Measurements from ENCODE around the gene ISCU. TPM values are rescaled to one million over a fixed set of nuclear protein-coding genes. Genes with fewer than 3 reads are reported as not detected.

ISCU gene
- total RNA-seq, 6 experiments from 2014 or later = 36.7 to 81.8 (median 58.4) TPM

DNA sequence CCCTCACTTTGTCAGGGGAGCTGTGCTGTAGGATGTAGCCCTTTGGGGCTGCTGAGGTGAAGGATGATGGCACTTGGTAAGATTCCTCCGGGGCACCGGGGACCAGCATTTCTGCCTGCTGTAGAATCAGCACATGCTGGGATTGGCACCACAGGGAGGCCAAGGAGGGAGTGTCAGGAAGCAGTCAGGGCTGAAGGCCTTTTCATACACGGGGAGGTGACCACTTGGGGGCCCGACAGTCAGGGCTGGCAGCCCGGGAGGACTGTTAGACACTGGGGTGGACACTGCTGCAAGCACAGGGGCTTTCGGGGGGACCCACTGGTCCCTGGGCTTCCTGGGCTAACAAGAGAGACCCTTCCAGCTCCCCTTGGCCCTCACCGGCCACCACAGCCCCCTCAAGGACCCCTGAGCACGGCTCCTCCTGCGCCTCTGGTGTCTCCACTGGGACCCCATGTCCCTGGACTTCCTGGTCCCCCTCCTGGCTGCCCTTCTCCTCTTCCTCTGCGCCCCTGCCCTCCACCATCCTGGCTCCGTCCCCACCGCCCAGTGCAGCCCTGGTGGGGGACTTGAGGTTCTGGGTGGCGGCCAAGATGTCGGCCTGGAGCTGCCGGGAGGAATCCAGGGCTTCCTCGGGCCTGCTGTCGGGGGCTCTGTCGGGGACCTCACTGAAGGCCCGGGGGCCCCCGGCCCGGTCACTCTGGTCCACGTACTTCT is 29.0 kb downstream of the ISCU start:
- H3K9me3 ChIP-seq = no peaks in the 10 kb centered on the region
- H3K4me1 ChIP-seq = no peaks in the 10 kb centered on the region
- TF ChIP-seq, protein P1, sequence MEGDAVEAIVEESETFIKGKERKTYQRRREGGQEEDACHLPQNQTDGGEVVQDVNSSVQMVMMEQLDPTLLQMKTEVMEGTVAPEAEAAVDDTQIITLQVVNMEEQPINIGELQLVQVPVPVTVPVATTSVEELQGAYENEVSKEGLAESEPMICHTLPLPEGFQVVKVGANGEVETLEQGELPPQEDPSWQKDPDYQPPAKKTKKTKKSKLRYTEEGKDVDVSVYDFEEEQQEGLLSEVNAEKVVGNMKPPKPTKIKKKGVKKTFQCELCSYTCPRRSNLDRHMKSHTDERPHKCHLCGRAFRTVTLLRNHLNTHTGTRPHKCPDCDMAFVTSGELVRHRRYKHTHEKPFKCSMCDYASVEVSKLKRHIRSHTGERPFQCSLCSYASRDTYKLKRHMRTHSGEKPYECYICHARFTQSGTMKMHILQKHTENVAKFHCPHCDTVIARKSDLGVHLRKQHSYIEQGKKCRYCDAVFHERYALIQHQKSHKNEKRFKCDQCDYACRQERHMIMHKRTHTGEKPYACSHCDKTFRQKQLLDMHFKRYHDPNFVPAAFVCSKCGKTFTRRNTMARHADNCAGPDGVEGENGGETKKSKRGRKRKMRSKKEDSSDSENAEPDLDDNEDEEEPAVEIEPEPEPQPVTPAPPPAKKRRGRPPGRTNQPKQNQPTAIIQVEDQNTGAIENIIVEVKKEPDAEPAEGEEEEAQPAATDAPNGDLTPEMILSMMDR (IDR thresholded peaks at IDR 0.05) = no peak
- no peak for TF ChIP-seq POLR2A (IDR thresholded peaks at IDR 0.05)
- no peak overlapping the region for H3K4me3 ChIP-seq
- WGBS (ENCODE audit: insufficient coverage, low coverage, low lambda C conversion rate, missing lambda C conversion rate) = 40% methylated on average over 3 of the region's 22 CpGs
- no peak overlapping the region for H3K27ac ChIP-seq
- no peaks in the 10 kb centered on the region for H3K36me3 ChIP-seq
- intact Hi-C loops (cut with DNase I) = no loop called here
- ATAC-seq (no peak), DNase-seq (no peak)
- no peaks in the 10 kb centered on the region for H3K27me3 ChIP-seq

DNA sequence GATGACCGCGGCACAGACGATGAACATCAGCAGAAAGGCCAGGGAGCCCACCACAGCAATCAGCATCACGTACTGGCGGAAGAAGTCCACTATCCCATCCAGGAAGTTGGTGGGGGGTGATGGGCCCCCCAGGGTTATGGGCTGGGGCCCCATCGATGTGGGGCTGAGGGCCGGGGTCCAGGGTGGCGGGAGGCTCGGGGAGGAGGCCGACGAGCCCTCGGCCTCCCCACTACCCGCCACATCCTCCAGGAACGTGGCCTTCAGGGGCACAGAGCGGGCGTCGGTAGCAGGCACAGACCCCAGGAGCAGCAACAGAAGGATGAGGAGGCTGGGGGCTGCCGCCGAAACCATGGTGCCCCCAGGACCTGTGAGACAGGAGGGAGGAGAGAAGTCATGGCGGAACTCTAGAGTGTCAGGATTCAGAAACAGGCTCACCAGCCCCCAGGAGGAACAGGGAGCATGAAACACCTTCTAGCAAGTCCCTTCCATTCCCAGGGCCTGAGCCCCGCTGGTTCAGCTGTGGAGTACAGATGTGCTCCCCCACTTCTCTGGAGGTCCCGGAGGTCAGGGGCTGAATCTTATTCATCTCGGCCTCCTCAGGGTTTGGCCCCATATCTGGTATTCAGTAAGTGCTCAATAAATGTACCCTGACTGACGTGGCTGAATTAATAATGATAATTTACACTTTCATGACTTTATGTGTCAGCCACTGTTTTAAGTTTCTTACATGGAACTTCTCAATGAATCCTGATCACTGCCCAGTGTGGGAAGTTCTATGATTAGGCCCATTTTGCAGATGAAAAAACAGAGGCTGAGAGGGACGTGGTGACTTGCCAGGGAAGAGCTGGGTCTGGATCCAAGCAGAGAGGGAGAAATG is 29.9 kb downstream of the ISCU start:
- ATAC-seq (no peak), DNase-seq (peak in 1 of 3 donors; percentile 34)
- TF ChIP-seq, protein P1 (IDR thresholded peaks at IDR 0.05) = no peak
- TF ChIP-seq POLR2A (IDR thresholded peaks at IDR 0.05) = no peak
- intact Hi-C loops (cut with DNase I) = no loop called here
- H3K4me3 ChIP-seq = no peak overlapping the region
- H3K4me1 ChIP-seq = no peaks in the 10 kb centered on the region
- H3K27ac ChIP-seq = no peak overlapping the region
- WGBS (ENCODE audit: insufficient coverage, low coverage, low lambda C conversion rate, missing lambda C conversion rate) = 97% methylated on average over 9 of the region's 25 CpGs
- no peaks in the 10 kb centered on the region for H3K9me3 ChIP-seq
- H3K36me3 ChIP-seq = no peaks in the 10 kb centered on the region
- no peaks in the 10 kb centered on the region for H3K27me3 ChIP-seq

DNA sequence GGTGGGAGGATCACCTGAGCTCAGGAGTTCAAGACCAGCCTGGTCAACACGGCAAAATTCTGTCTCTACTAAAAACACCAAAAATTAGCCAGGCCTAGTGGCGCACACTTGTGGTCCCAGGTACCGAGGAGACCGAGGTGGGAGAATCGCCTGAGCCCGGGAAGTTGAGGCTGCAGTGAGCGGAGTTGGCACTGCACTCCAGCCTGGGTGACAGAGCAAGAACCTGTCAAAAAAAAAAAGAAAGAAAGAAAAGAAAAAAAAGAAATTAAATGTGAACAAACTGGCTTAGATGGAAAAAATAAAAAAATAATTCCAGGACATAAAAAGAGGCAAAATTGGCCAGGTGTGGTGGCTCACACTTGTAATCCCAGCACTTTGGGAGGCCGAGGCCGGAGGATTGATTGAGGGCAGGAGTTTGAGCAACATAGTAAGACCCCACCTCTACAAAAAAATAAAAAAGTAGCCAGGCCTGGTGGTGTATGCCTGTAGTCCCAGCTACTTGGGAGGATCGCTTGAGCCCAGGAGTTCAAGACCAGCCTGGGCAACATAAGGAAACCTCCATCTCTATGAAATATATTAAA is 32.0 kb downstream of the ISCU start:
- Histone ChIP-seq H3K27ac (no peak overlapping the region), H3K4me1 (no peaks in the 10 kb centered on the region)
- 86% methylated on average over 9 of the region's 10 CpGs for WGBS (ENCODE audit: insufficient coverage, low coverage, low lambda C conversion rate, missing lambda C conversion rate)

DNA sequence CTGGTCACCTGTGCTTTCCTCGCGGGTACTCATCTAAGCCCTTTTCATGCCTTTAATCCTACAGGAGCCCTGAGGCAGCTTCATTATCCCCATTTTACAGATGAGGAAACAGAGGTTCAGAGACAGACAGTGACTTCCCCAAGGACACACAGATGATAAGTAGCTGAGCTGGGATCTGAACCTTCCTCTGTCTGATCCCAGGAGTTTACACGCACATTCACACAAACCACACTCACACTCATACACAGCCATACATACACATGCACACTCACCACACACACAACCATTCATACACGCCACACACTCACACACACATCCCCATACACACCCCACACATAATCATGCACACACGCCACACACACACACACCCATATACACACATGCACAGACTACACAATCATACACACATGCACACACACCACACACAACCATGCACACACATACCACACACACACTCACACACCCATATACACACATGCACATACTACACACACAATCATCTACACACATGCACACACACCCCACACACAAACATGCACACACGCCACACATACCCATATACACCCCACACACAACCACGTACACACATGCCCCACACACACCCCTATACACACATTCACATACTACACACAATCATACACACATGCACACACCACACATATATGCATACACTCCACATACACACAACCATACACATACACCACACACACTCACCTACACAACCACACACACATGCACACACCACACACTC is 32.7 kb downstream of the ISCU start:
- Histone ChIP-seq H3K4me1 (no peaks in the 10 kb centered on the region), H3K27me3 (no peaks in the 10 kb centered on the region), H3K9me3 (no peaks in the 10 kb centered on the region), H3K27ac (no peak overlapping the region), H3K36me3 (no peaks in the 10 kb centered on the region), H3K4me3 (no peak overlapping the region)
- intact Hi-C loops (cut with DNase I) = no loop called here
- DNase-seq (no peak), ATAC-seq (no peak)
- WGBS (ENCODE audit: insufficient coverage, low coverage, low lambda C conversion rate, missing lambda C conversion rate) = 85% methylated on average over 7 of the region's 7 CpGs
- TF ChIP-seq, protein P1 (IDR thresholded peaks at IDR 0.05) = no peak
- TF ChIP-seq POLR2A (IDR thresholded peaks at IDR 0.05) = no peak

More for the DNA sequence above, 32.0 kb downstream of the ISCU start:
- Histone ChIP-seq H3K9me3 (no peaks in the 10 kb centered on the region), H3K36me3 (no peaks in the 10 kb centered on the region), H3K4me3 (no peak overlapping the region), H3K27me3 (no peaks in the 10 kb centered on the region)
- ATAC-seq (no peak), DNase-seq (peak in 1 of 3 donors; percentile 17)
- intact Hi-C loops (cut with DNase I) = no loop called here
- TF ChIP-seq, protein P1 (IDR thresholded peaks at IDR 0.05) = no peak
- no peak for TF ChIP-seq POLR2A (IDR thresholded peaks at IDR 0.05)
